ENCODE results near the gene HLCS.

Gene HLCS

GRCh38 chr21:36913247-36914169 lies 53.0 kb downstream of the HLCS start (continued):
- no peak for TF ChIP-seq KLF9 (tag by site-specific recombination; IDR thresholded peaks at IDR 0.05; ENCODE audit: low read depth)
- no peak for TF ChIP-seq ZNF830 (tag by site-specific recombination; IDR thresholded peaks at IDR 0.05; ENCODE audit: low read depth)
- TF ChIP-seq ZNF366 (tag by site-specific recombination; conservative IDR thresholded peaks at IDR 0.05): peak; percentile 52
- TF ChIP-seq ZBTB48 (tag by site-specific recombination; IDR thresholded peaks at IDR 0.05): no peak
- no peak for TF ChIP-seq ZNF24 (tag by site-specific recombination; IDR thresholded peaks at IDR 0.05)
- TF ChIP-seq ZSCAN18 (tag by site-specific recombination; IDR thresholded peaks at IDR 0.05): no peak
- TF ChIP-seq ZNF16 (tag by site-specific recombination; IDR thresholded peaks at IDR 0.05; ENCODE audit: low read depth): no peak
- TF ChIP-seq ZNF692 (tag by site-specific recombination; IDR thresholded peaks at IDR 0.05): no peak
- no peak for TF ChIP-seq ZNF292 (tag by site-specific recombination; IDR thresholded peaks at IDR 0.05; ENCODE audit: borderline replicate concordance, low read depth)
- TF ChIP-seq ZNF768 (tag by site-specific recombination; IDR thresholded peaks at IDR 0.05): no peak
- TF ChIP-seq ZNF645 (tag by site-specific recombination; IDR thresholded peaks at IDR 0.05): no peak
- no peak for TF ChIP-seq BCL11A (tag by site-specific recombination; IDR thresholded peaks at IDR 0.05; ENCODE audit: low read depth)
- no peak for TF ChIP-seq ZNF621 (tag by site-specific recombination; IDR thresholded peaks at IDR 0.05)
- TF ChIP-seq PRDM6 (tag by site-specific recombination; IDR thresholded peaks at IDR 0.05): no peak
- TF ChIP-seq SP3 (tag by site-specific recombination; IDR thresholded peaks at IDR 0.05): no peak; the same call in 1 of the 2 replicates
- no peak for TF ChIP-seq ZNF654 (tag by site-specific recombination; IDR thresholded peaks at IDR 0.05; ENCODE audit: low read depth)
- TF ChIP-seq ZNF473 (tag by site-specific recombination; IDR thresholded peaks at IDR 0.05): no peak
- no peak for TF ChIP-seq HOXC10 (CRISPR knock-in tag; IDR thresholded peaks at IDR 0.05)
- TF ChIP-seq ZNF670 (tag by site-specific recombination; IDR thresholded peaks at IDR 0.05; ENCODE audit: low read depth): no peak
- peak; percentile 74; the same call in 1 of the 2 replicates for TF ChIP-seq OSR2 (tag by site-specific recombination; IDR thresholded peaks at IDR 0.05)
- TF ChIP-seq ZBTB8A (tag by site-specific recombination; IDR thresholded peaks at IDR 0.05): no peak
- no peak for TF ChIP-seq RBAK (tag by site-specific recombination; IDR thresholded peaks at IDR 0.05)
- TF ChIP-seq ZNF76 (tag by site-specific recombination; IDR thresholded peaks at IDR 0.05; ENCODE audit: borderline replicate concordance, low read depth): no peak
- TF ChIP-seq ZNF837 (tag by site-specific recombination; IDR thresholded peaks at IDR 0.05): no peak
- TF ChIP-seq ZBTB44 (tag by site-specific recombination; IDR thresholded peaks at IDR 0.05): no peak
- TF ChIP-seq IKZF3 (tag by site-specific recombination; IDR thresholded peaks at IDR 0.05): peak; percentile 38; the same call in 1 of the 2 replicates
- no peak for TF ChIP-seq ZNF274 (IDR thresholded peaks at IDR 0.05; ENCODE audit: low read length)
- TF ChIP-seq ZNF274 (tag by site-specific recombination; IDR thresholded peaks at IDR 0.05; ENCODE audit: borderline replicate concordance): no peak
- no peak for TF ChIP-seq ZNF37A (tag by site-specific recombination; IDR thresholded peaks at IDR 0.05)
- TF ChIP-seq ZNF174 (tag by site-specific recombination; IDR thresholded peaks at IDR 0.05): no peak
- no peak for TF ChIP-seq ZNF114 (tag by site-specific recombination; IDR thresholded peaks at IDR 0.05)
- TF ChIP-seq TRIM28 (IDR thresholded peaks at IDR 0.05; ENCODE audit: borderline replicate concordance, low read length): no peak
- peak; percentile 47; the same call in 1 of the 2 replicates for TF ChIP-seq SCRT2 (tag by site-specific recombination; IDR thresholded peaks at IDR 0.05)
- TF ChIP-seq ZNF626 (tag by site-specific recombination; IDR thresholded peaks at IDR 0.05): no peak
- no peak for TF ChIP-seq SP2 (tag by site-specific recombination; IDR thresholded peaks at IDR 0.05)
